T follicular helper cell (primary cell): Measurements from ENCODE around the gene COG6.

Source experiments
- DNase-seq: peaks from one replicate; pipeline ENCODE4 v3.0.0-alpha.2; 2020; ENCODE audit warnings: low read depth
- total RNA-seq, 2 experiments: gene quantifications; one replicate each; lab custom pipeline; 2026; lab: John Stamatoyannopoulos, UW

COG6 gene
- 27.2 to 32.3 reads per million in 2 experiments for total RNA-seq

- DNase-seq = peak; percentile 91
Measured at GRCh38 chr13:39655569-39656324, at the start of gene COG6. COG6 (plus strand) TSS chr13:39655662; CDS start chr13:39655727, 65 bp downstream.

GRCh38 chr13:39605677-39606320 lies 49.7 kb upstream of the COG6 start:
- DNase-seq = no peak

DNA sequence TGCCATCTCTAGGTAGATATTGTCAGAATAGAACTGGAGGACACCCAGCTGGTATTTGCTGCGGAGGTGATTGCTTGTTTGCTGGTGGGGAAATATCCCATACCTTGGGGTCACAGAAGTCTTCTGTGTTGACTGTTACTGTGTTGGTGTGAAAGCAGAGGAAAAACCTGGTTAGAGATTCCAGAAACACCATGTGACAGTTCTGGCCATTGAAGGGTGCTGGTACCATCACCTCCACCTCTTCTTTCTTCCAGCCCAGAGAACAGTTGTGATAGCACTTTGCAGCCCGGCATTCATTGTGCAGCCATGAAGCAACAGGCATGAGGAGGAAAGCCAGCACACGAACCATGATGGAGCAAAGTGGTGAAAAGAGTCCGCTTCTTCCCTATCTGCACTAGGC lies 47.6 kb upstream of the COG6 start:
- no peak for DNase-seq

DNA sequence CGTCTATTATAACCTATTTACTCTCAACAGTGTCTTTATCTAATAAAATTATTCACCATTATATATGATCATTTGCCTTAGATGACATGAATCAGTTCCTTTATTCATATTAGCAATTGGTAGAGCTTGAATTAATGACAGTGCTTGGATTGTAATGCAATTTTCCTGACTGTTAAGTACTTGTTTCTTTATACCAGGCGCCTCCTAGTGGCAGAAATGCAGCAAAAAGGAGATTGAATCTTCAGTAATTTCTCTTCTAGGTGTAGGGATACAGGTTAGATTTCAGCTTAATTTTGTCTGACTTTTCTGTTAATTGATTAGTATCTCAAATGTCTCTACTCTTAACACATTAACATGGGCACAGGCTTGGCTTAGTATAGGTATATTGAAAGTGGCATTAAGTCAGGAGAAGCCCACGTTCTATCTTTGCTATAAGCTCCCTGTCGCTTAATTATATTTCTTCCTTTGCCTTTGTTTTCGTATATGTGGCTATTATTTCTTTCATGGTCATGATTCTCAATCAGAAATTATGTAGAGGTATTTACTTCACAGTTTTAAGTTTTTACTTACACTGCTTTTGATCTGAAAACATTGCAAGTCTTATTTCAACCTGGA lies 43.3 kb upstream of the COG6 start:
- DNase-seq = peak; percentile 38

DNA sequence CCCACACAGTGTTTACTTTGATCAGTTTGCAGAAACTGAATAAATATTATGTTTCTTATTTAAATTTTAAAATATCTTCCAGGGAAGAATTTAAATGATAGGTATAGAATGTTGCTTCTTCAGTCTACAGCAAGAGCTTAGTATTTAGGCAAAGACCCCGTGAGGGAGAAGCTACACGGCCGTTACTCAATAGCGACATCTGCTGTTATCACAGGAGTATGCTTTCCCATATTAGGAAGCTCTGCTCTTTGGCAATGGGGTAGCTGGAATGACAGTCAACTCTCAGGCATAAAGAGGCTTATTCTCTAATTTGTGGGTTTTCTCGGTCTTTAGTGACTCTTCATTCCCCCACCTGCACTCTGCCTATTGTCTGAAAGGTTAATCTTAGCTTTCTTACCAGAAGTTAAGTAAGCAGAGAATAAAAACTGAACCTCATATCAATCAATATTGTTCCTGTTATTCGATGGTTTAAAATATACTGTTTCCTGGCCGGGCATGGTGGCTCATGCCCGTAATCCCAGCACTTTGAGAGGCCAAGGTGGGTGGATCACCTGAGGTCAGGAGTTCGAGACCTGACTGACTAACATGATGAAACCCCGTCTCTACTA lies 39.3 kb upstream of the COG6 start:
- DNase-seq = peak; percentile 12

DNA sequence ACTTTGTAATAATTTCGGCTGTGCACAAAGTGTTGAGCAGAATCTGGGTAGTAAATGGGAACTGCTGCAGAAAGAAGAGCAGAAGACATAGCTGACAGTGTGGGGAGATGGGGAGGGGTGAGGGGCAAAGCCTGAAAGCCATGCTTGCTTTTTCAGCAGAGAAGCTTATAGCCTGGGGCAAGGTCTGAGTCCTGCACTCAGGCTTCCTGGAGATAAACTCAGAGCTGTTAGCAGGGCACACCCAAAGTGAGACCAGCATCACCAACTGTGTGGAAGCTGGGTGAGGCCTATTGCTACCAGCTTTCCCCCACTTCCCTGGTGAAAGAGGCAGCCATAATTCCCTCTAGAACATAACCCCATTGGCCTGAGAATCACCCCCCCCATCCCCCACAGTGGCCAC lies 36.9 kb upstream of the COG6 start:
- DNase-seq = no peak

DNA sequence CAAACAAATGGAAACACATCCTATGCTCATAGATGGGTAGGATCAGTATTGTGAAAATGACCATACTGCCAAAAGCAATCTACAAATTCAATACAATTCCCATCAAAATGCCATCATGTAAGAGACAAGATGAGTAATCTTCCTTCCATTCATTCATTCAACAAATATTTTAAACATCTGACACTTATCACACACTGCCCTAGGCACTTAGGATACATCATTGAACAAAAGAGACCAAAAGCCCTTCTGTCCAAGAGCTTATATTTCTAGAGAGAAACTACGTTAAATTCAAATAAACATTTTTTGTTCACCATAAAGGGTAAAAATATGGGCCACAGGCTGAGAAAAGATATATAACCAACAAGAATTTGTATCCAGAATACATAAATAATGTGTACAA lies 32.0 kb upstream of the COG6 start:
- no peak for DNase-seq

DNA sequence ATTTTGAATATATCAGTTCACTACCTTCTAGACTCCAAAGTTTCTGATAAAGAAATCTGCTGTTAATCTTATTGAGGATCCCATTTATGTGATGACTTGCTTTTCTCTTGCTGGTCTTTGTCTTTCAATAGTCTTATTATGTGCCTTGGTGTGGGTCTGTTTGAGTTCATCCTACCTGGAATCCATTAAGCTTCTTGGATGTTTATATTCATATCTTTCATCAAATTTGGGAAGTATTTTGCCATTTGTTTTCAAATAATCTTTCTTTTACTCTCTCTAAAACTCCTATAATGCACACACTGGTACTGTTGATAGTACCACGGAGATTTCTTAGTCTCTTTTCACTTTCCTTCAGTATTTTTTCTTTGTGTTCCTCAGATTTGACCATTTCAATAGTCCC lies 24.2 kb upstream of the COG6 start:
- DNase-seq = no peak

- DNase-seq = no peak
Measured at GRCh38 chr13:39632994-39633393, 22.5 kb upstream of the COG6 start.

GRCh38 chr13:39635564-39635963 lies 19.9 kb upstream of the COG6 start:
- no peak for DNase-seq

- no peak for DNase-seq
Measured at GRCh38 chr13:39637890-39638289, 17.6 kb upstream of the COG6 start.

DNA sequence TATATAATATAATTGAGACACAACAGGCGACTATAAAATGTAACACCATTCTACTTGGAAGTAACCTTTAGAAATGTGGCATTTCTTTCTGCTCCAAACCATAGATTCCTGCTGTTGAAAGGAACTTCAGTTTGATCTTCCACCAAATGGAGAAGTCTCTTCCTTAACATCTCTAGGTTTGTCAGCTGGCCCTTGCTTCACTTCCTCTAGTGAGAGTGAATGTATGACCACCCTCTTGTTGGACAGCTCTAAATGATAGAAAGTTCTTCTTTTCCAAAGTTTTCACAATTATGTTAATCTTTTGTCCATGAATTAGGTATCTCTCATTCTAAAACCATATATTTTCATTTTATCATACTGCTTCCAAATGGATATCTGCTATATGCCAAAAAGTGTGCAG lies 13.8 kb upstream of the COG6 start:
- DNase-seq = no peak

GRCh38 chr13:39646122-39646521 lies 9.3 kb upstream of the COG6 start:
- DNase-seq = no peak

- DNase-seq = no peak
Measured at GRCh38 chr13:39655041-39655568, 357 bp upstream of the COG6 start.

DNA sequence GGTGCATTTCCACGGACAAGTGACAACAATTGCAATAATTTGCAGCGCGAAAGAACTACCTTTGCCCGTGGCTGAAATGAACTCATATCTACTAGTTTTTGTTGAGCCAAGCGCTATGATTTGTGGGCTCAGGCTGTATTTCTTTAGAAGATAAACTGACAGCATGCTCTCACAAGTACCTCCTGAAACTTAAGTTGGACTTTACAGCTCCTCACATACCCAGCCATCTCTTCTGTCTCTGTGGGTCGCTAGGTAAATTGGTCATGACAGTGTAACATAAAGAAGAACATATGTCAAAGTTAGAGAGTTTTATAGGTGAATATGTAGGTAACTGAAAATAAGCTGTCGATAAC lies 839 bp downstream of the COG6 start:
- no peak for DNase-seq

DNA sequence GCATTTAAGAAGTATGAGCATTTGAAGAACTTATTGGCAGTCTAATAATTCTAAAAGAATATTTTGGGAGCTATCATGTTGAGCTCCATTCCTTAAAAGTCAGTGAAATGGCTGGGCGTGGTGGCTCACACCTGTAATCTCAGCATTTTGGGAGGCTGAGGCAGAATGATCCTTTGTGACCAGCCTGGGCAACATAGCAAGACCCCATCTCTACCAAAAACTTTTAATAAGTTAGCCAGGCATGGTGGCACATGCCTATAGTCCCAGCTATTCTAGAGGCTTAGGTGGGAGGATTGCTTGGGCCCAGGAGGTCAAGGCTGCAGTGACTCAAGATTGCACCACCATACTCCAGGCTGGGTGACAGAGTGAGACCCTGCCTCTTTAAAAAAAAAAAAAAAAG lies 8.0 kb downstream of the COG6 start:
- no peak for DNase-seq

- no peak for DNase-seq
Measured at GRCh38 chr13:39663958-39664357, 8.5 kb downstream of the COG6 start.

DNA sequence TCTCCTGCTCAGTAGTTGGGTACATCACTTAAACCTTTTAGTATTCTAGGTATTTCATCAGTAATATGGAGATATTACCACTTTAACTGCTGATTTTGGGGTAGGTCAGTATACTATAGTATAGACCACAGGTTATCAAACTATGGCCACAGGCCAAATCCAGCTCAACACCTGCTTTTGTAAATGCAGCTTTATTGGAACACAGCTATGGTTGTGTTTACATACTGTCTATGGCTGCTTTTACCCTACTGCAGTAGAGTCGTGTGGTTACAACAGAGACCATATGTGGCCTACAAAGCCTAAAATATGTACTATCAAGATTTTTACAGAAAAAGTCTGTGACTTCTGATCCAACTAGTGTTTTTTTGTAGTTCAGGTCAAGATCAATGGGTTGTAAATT lies 10.3 kb downstream of the COG6 start:
- no peak for DNase-seq

DNA sequence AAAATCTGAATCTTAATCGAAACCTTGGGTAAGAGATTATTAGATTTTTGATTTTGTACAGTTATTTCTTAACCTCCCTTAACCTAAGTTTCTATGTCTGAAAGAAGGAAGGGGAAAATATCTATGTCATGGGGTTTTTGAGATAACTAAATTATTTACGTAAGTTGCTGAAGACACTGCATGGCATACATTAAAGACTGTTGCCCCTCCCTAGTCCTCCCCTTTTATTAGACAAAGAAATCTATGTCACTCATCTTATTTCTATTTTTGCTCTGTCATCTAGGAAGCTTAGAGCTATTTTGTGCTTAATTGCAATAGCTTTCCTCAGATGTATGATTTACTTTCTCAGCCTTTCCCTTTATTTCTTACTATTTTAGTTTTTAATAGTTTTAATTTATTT lies 15.0 kb downstream of the COG6 start:
- DNase-seq = no peak

DNA sequence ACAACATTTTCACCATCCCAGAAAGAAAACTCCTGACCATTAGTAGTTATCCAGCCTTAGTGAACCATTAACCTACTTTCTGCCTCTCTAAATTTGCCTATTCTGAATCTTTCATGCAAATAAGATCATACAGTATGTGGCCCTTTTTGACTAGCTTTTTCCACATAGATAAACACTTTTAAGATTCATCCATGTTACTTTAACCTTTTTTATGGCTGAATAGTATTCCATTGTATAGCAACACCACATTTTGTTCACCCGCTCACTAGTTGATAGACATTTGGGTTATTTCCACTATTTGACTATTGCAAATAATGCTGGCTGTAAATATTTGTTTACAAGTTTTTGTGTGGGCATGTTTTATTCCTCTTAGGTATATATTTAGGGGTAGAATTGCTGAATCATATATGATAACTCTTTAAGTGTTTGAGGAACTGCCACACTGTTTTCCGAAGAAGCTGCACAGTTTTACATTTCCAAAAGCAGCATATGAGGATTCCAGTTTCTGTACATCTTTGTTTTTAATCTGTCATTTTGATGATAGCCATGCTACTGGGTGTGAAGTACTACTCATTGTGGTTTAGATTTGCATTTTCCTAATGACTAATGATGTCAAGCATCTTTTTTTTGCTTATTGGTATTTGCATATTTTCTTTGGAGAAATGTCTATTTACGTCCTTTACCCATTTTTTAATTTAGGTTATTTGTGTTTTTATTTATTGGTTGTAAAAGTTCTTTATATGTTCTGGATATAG lies 17.1 kb downstream of the COG6 start:
- no peak for DNase-seq

- no peak for DNase-seq
Measured at GRCh38 chr13:39675904-39676303, 20.4 kb downstream of the COG6 start.

DNA sequence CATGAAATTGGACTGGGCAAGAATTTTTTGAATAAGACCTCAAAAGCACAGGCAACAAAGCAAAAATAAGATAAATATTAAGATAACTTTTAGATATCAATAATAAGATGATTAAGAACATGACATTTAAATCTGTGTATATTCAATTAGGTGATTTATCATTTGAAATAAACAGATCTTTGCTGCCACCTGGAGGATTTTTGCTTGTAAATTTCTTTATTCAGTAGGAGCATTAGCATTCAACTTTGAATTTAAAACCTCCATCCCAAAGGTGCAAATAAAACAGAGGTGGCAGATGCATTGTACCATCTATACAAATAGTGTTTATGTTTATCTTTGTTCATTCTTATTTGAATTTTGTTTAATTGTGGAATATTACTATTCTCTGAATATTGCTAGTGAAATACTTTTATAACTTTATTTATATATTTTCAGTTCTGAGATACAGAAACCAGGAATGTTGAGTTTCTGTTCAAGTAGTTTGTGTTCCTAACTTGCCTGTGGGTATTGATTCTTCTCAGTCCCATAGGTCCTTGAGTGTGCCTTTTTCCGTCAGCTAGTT lies 20.9 kb downstream of the COG6 start:
- no peak for DNase-seq
